Measurements from ENCODE around the gene SPATA13.
"Not testable (repeated sequence)": the region's sequence is repeated elsewhere in the genome, so short reads cannot be mapped to it uniquely, and the experiment has no call there.

Gene SPATA13

DNA sequence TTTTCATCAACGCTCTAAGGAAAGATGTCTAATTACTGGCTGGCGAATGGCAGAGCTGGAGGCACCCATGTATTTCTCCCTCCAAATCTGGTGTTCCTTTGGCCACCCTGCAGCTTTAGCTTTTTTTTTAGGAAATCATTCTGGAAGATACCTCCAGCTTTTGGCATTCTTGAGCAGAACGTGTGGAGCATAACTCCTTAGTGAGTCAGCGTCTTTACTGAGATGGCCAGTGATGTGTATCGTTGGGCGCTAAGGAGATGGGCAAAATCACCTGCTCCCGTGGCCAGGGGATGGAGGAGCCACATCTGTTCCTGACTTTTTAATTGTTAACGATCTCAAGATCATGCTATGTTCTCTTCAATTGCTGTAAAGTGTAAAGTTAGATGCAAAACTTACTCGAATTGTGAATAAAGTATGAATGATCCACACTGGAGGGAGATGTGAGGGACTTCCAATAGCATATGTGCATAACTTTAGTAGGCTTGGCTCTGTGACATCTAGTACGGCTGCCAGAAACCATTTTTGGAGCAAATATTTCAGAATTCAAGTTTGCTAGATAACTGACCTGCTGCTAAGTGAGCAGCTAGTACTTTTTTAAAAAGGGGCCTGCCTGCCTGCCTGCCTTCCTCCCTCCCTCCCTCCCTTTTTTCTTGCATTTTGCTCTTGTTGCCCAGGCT is 124.5 kb downstream of the SPATA13 start:
- DNase-seq = no peak

DNA sequence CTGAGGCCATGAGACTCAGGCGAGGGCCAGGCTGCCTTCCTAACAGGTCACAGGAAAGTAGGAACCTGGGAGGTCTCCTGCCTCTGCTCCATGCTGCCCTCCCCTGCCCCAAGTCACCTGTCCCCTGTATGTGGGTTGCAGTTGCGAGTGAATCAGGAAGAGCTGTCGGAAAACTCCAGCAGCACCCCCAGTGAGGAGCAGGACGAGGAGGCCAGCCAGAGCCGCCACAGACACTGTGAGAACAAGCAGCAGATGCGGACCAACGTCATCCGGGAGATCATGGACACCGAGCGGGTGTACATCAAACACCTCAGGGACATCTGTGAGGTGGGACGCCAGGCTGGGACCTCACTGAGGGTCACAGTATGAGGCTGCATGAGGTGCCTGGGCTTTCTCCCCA is 126.1 kb downstream of the SPATA13 start:
- no peak for DNase-seq

DNA sequence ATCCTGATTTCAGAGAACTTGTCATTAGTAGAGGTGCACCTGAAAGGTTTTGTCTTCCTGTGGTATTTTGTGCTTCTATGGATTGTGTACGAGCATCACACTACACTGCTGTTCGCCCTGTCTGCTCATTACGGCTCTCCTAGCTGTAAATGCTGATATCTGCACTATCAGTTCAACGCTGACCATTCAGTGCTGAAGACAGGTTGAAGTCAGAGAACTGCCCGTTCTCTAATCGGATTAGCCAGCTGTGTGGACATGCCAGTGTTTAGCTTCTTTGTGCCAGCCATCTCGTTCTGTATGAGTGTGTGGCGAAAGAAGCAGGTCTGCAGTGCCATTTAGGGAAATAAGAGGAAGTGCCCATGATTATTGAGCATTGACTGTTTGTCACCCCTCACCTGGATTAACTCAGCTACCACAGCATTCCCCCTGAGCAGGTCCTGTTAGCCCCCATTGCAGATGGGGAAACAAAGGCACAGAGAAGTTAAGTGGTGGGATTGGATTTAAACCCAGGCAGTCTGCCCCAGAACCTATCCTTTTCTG is 127.3 kb downstream of the SPATA13 start:
- no peak for DNase-seq

DNA sequence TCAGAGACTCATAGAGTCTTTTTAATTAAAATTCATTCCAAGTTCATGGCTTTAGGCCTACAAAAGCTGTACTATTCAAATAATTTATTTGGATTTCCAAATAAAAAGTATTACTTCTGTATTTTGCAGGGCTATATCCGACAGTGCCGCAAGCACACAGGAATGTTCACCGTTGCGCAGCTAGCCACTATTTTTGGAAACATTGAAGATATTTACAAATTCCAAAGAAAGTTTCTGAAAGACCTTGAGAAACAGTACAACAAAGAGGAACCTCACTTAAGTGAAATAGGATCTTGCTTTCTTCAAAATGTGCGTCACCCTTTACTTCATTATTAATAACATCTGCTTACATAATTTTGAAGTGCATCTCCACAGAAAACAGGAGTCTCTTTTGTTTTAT is 128.3 kb downstream of the SPATA13 start:
- peak; percentile 60 for DNase-seq

DNA sequence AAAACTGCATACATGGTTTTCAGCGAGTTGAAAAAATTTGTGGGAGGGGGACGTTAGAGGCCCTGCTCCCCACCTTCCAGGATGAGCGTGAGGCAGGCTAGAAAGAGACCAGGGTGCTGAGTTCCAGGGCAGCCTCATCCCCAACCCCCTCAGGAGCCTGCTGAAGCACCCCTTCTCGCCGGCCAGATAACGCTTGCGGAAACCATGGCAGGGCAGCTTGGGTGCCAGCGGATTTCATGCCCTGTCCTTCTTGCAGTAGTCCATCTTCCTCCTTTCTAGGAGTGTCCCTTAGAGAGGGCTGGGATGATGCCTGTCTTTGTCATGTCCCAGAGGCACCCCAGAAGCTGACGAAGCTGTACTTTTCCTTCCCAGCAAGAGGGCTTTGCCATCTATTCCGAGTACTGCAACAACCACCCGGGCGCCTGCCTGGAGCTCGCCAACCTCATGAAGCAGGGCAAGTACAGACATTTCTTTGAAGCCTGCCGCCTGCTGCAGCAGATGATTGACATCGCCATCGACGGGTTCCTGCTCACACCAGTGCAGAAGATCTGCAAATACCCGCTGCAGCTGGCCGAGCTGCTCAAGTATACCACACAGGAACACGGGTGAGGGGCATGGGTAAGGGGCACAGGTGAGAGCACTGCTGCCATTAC is 129.9 kb downstream of the SPATA13 start:
- DNase-seq = no peak

DNA sequence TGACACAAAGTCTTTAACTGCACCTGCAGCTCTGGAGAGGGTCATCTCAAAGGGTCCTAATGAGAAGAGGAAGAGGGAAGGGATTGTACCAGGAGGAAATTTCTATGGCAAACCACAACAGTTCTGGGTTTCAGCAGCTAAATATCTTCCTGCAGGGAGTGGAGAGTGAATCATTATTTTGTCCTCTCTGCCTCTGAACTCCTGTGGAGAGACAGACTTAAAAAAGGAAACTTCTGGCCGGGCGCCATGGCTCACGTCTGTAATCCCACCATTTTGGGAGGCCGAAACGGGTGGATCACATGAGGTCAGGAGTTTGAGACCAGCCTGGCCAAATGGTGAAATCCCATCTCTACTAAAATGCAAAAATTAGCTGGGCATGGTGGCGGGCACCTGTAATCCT is 132.0 kb downstream of the SPATA13 start:
- DNase-seq = no peak

DNA sequence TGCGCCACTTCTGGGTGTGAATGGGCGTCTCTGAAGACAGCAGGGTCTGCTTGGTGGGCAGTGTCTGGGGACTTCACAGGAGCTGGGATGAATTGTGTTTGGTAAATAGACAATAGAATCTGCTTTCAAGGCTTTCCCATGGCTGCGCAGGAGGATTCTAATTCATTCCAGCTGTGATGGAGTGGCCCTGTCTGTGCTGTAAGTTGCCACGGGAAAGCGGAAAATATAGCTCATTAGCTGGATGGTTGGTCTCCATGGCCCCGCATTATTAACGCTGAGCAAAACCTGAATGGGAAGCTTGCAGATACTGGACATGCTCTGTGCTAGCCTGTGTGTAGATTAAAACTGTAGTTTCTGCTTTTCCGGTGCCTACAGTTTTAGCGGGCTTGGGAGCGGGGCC is 133.2 kb downstream of the SPATA13 start:
- no peak for DNase-seq

DNA sequence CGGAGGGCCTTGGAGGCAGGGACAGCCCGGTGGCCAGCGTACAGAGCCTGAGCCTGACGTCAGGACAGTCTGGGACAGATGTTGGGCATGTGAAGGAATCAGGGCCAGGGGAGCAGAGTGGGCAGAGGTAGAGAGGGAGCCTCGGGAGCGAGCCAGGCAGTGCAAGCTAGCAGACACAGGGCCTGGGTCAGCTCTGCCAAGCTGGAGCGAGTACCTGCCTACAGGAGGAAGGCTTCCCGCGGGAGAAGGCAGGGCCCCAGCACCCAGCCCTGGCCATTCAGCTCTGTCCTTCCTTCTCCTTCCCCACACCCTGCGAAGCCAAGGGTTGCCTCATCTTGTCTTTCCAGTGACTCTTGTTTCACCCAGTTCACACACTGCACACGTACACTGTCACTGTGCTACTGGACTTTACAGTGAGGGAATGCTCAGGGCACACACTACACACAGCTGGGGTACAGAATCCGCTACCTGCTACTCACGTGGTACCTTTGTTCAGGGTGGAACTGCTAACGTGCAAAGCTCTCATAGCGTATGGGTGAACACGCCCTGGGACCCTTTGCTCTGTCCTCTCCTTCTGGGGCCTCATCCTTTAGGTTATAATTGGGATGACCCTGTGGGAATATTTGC is 139.1 kb downstream of the SPATA13 start:
- no peak for DNase-seq

DNA sequence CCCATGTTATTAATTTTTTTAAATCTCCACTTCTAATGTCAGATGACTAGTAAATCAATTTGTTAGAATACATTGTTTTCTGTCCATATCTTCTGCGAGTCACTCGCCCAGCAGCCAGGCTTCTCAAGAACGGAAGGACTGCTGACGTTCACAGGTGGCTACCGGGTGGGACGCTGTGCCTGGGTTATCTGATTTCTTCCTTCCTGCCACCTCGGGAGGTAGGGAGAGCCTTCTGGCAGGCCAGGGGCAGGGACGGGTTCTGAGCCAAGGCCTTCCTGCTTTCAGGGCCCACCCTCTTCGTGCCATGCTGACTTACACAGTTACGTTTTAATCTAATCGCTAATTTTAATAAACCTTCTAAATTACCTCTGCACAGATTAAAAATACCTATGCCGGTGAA is 140.9 kb downstream of the SPATA13 start:
- DNase-seq = no peak

DNA sequence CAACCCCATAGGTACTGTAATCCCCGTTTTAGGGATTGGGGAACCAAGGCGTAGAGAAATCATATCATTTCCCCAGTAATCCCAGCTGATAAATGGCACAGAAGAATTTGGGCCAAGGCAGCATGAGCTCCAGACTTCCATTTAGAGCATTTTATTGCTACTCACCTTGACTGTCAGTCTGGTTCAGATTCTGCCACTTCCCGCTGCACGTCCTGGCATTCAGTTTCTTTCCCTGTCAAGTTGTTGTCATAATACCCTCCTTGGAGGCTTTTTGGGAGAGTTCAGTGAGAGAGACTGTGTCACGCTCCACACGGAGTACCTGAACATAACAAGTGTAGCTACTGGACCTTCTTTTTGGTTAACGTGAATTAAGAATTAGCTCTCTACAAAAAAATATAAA is 141.4 kb downstream of the SPATA13 start:
- DNase-seq = no peak

DNA sequence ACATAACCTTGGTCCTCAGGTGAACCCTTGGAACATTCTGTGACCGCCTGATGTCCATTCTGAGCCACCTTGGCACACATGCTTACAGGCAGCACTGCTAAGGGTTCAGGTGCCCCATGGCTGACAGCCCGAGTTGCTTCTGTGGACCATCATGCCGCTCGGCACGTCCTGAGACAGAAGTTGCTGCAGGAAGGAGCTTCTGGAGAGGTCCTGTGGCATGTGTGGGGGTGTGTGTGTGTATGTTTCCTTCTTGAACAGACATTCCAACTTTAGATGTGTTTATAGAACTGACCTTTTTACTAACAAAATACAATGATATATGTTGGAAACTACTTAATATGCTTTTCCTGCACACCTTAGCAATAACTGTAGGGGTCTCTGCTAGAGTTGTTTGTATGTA is 144.1 kb downstream of the SPATA13 start:
- DNase-seq = no peak

DNA sequence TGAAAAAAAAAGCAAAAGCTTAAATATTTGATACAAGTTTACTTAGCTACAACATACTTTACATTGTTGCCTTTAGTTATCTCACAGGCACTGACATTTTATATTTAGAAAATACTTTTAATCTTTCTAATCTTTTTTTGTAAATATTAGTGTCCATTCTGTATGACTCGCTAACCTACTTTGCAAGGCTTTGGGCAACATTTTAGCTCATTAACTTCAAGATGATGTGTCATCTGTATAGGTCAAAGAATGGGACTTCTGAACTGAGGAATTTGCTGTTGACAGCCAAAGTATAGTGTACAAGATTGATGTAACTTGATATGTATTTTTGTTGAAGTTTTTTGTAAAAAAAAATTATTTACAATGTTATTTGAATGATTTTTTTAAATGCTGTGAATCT is 146.1 kb downstream of the SPATA13 start:
- no peak for DNase-seq

DNA sequence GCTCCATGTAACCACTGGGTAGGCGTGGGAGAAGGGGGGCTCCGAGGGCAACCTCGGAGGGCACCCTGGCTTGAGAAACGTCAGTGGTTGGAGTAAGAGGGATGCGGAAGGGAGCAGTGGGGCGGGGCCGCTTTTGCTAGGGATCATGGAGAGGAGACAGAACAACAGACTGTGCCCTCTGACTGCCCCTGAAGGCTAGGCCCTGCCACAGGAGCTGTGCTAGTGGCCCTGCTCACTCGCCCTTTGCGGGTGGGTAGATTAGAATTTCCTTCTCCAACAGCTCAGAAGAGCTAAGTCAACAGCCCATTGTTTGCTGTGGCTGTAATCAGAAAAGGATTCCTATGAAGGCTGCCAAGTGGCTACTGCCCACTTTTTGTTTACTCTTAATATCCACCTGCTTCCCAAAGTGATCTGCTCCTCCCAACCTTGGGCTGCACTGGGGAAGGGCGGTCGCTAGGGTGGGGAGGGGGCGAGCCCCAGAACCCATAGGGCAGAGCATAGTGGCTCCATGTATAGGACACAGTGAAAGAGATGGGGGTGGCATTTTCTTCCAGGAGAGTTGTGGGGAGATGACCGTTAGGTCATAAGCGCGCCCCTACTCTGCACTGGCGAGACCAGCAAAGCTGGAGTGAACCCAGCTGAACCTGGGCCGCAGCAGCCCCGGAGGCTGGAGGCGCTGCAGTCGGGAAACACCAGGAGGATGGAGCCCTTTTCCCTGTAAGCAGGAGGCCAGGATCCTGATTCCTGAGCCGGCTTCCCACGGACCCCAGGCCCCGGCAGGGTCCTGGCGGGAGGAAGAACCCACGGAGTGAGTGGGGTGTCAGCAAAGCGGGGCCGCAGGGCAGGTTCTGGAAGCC is 146.9 kb downstream of the SPATA13 start:
- no peak for DNase-seq

DNA sequence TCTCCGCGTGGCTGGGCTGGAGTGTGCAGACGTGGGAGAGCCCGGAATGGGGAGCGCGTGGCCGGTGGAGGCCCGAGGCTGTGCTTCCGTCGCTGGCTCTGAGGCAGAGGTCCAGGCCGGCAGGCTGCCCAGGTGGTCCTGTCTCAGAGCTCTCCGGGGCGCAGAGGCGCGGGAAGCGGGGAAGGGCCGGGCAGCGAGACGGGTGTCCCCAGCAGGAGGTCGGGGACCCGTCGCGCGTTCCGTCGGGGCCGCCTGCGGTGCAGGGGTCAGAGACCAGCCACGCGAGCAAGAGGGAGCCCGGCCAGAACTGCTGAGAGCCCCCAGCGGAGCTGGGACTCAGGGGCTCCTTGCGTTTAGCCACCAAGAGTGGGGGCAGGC is 147.5 kb downstream of the SPATA13 start:
- no peak for DNase-seq

DNA sequence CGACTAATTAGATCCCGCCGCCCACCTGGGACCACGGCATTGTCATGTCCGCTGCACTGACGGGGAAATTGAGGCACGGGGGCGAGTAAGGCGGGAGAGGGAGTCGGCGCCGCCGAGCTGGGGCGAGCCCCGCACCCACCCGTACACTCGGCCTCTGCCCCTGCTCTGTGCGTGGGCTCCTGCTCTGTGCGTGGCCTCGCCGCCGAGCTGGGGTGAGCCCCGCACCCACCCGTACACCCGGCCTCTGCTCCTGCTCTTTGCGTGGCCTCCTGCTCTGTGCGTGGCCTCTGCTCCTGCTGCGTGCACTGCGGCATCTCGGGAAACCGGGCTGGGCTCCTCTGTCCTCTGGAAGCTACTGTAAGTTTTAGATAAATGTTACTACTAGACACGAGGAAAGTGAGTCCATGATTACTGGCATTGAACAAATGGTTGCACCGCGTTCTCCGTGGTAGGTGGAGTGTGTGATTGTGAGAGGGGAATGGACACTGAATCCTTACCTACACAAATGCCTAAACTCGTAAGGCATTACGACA is 148.0 kb downstream of the SPATA13 start:
- no peak for DNase-seq

DNA sequence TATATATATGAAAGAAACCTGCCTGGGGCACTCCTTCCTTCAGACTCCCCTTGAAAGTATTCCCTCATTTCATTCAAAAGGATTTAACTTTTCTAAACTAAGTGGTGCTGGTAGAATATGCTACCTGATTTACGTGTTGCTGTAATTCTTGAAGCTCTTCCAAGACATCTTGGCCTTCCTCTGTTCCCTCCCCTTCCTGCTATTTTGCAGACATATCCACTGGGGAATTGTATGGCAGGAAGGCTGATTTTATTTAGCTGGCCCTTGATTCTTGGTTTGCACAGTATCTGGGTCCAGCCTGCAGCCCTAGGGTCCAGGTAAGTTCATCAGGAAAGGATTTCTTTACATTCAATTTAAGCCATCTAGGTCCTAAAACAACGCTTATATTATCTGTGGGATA is 148.8 kb downstream of the SPATA13 start, which contains the start of gene C1QTNF9:
TSS of gene C1QTNF9 (plus strand) at position 281 of the 400 bp plus-strand sequence. CDS start 6,424 bp downstream, outside the sequence.
- not testable (repeated sequence) for DNase-seq

DNA sequence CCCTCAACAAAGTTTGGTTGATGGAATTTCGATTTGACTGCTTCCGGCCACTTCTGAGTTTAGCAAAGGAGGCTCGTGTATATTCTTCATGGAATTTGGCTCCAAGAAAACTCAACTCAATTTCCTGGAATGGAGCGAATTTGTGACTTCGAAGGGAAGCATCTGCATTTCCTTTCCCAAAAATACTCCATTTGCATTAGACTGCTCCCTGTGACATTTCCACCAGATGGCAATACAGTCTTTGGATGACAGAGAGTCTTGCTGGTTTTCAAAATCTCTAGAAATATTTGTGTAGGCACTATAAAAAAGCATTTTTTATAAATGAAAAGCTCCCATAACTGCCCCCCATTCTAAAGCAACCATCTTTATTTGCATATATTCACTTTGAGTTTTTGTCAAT is 152.9 kb downstream of the SPATA13 start:
- DNase-seq = no peak

DNA sequence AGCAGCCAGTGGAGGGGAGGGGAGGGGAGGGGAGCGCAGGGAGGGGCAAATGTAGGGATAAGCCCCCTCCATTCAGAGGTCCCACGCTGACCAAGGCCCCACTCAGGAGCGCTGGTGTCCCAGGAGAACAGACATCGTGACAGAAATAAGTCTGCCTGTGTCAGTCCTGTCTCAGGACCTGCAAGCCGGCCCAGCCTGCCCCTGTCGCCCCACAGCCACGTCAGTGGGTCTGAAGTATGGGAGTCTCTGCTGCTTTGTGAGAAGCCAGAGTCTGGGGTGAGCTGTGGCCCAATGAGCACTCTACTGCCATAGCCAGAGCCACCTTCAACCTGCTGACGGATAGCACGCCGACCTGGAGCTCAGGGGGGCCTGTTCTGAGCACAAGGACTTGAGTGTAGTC is 157.3 kb downstream of the SPATA13 start:
- DNase-seq = not testable (repeated sequence)

DNA sequence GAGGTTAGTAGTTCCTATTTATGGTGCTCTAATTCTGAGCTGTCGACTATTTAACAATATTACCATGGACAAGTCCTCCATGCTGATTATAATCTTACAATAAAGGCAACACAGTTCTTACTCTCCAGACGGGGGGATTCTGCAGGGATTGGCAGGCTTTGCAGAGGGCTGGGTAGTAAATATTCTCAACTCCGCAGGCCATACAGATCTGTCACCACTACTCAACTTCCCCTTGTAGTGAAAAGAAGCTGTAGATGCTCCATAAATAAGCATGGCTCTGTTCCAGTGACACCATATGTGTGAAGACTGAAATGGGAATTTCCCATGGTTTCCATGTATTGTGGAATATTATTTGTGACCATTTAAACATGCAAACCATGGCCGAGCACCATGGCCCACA is 158.4 kb downstream of the SPATA13 start:
- DNase-seq = not testable (repeated sequence)

DNA sequence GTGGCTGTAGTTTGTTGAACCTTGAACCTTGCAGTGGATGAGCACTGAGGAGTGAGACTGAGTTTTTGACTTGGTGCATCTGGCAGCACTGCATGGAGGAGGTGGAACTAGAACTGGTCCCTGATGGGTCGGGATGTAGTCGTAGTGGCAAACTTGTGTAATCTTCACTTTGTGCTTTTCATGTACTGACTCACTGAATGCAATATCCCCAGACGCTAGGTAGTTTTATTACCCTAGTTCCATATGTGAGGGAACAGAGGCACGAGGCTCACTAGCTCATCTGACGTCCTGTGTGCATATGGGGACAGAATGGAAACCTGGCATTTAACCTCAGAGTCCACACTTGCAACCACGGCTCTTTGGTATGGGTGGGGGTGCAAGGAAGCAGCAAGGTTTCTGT is 159.1 kb downstream of the SPATA13 start:
- not testable (repeated sequence) for DNase-seq

DNA sequence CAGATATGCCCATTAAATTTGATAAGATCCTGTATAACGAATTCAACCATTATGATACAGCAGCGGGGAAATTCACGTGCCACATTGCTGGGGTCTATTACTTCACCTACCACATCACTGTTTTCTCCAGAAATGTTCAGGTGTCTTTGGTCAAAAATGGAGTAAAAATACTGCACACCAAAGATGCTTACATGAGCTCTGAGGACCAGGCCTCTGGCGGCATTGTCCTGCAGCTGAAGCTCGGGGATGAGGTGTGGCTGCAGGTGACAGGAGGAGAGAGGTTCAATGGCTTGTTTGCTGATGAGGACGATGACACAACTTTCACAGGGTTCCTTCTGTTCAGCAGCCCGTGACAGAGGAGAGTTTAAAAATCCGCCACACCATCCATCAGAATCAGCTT is 160.9 kb downstream of the SPATA13 start:
- not testable (repeated sequence) for DNase-seq

DNA sequence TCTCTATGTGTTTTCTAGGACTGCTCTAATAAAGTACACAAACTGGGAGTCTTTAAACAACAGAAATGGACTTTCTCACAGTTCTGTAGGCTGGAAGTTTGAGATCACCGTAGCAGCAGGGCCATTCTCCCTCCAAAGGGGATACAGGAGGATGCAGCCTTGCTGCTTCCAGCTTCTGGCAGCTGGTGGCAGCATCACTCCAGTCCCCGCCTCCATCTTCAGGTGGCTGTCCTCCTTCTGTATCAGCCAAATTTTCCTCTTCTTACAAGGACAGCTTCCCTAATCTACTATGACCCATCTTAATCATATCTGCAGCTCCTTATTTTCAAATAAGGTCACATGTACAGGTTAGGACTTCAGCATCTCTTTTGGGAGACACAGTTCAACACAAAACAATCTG is 161.9 kb downstream of the SPATA13 start:
- DNase-seq = not testable (repeated sequence)
